GM12878 (cell line): Measurements from ENCODE around the gene RETN. TPM values are rescaled to one million over a fixed set of nuclear protein-coding genes. Genes with fewer than 3 reads are reported as not detected.

Source experiments
- ATF3 ChIP-seq: IDR thresholded peaks from 2 replicates; pipeline ENCODE4 v1.6.1; 2011; ENCODE audit warnings: low read depth, mild to moderate bottlenecking, low read length, moderate library complexity, borderline replicate concordance; ENCODE audit errors: extremely low read depth
- BRCA1 ChIP-seq: IDR thresholded peaks from 2 replicates; pipeline ENCODE4 v1.6.1; 2011; ENCODE audit warnings: low read depth, low read length, improper control_type of control experiment
- CHD4 ChIP-seq: fragments of 200-600 bp; sonication (generic); IDR thresholded peaks from 2 replicates; pipeline ENCODE4 v1.6.1; 2016; ENCODE audit warnings: mild to moderate bottlenecking
- CUX1 ChIP-seq: IDR thresholded peaks from 2 replicates; pipeline ENCODE4 v1.6.1; 2012; ENCODE audit warnings: improper control_type of control experiment, low read depth, low read length; ENCODE audit not compliant: insufficient replicate concordance
- DPF2 ChIP-seq: fragments of 450-650 bp; IDR thresholded peaks from 2 replicates; pipeline ENCODE4 v1.6.1; 2017; ENCODE audit warnings: mild to moderate bottlenecking
- IKZF2 ChIP-seq, 2 experiments: fragments of 450-650 bp; IDR thresholded peaks; 2 replicates each; pipeline ENCODE4 v1.6.1; 2017; ENCODE audit warnings: mild to moderate bottlenecking in 2 of 2, moderate library complexity in 2 of 2
- MAX ChIP-seq: IDR thresholded peaks from 2 replicates; pipeline ENCODE4 v1.6.1; 2012; ENCODE audit warnings: low read depth, low read length, improper control_type of control experiment
- MLLT1 ChIP-seq: fragments of 450-650 bp; IDR thresholded peaks from 2 replicates; pipeline ENCODE4 v1.6.1; 2016; ENCODE audit warnings: mild to moderate bottlenecking
- MXI1 ChIP-seq: fragments of 150-350 bp; IDR thresholded peaks from 2 replicates; pipeline ENCODE4 v1.6.1; 2011; ENCODE audit warnings: low read depth, mild to moderate bottlenecking, inconsistent platforms, low read length, improper control_type of control experiment
- NR2C2 ChIP-seq: IDR thresholded peaks from 2 replicates; pipeline ENCODE4 v1.6.1; 2011; ENCODE audit warnings: borderline replicate concordance, low read depth; ENCODE audit not compliant: control insufficient read depth, insufficient read length
- PAX5 ChIP-seq: IDR thresholded peaks from 2 replicates; pipeline ENCODE4 v1.6.1; 2011; ENCODE audit warnings: low read depth, low read length, borderline replicate concordance
- PBX3 ChIP-seq: IDR thresholded peaks from 2 replicates; pipeline ENCODE4 v1.6.1; 2011; ENCODE audit warnings: mild to moderate bottlenecking, low read depth, low read length, moderate library complexity; ENCODE audit not compliant: insufficient replicate concordance
- PKNOX1 ChIP-seq: fragments of 450-650 bp; IDR thresholded peaks from 2 replicates; pipeline ENCODE4 v1.6.1; 2016; ENCODE audit warnings: mild to moderate bottlenecking
- POU2F2 ChIP-seq: IDR thresholded peaks from 3 replicates; pipeline ENCODE4 v1.6.1; 2011; ENCODE audit warnings: low read depth, mild to moderate bottlenecking, low read length, borderline replicate concordance
- RAD51 ChIP-seq: fragments of 450-650 bp; IDR thresholded peaks from 2 replicates; pipeline ENCODE4 v1.6.1; 2016; ENCODE audit warnings: moderate library complexity, mild to moderate bottlenecking, inconsistent platforms
- TCF3 ChIP-seq: IDR thresholded peaks from 2 replicates; pipeline ENCODE4 v1.6.1; 2012; ENCODE audit warnings: low read depth, mild to moderate bottlenecking, low read length, borderline replicate concordance; ENCODE audit not compliant: insufficient read depth
- USF1 ChIP-seq: IDR thresholded peaks from 2 replicates; pipeline ENCODE4 v1.6.1; 2011; ENCODE audit warnings: borderline replicate concordance, low read depth, mild to moderate bottlenecking, moderate library complexity, mixed read lengths, low read length; ENCODE audit not compliant: insufficient read depth; ENCODE audit errors: extremely low read length
- polyA plus RNA-seq, 11 experiments: library from polyadenylated mRNA; depleted of rRNA in 4 of 11; unstranded in 6 of 11; stranded (reverse) in 5 of 11; fragments of >200 nt; fragmentation: Nextera tagmentation in 4 of 11; fragmentation: Illumina TruSeq in 1 of 11; extraction: Ambion mirVana in 4 of 11; extraction: Trizol in 1 of 11; gene quantifications; 1 replicate in 1 of 11; 2 replicates in 10 of 11; pipeline versions ENCODE4 v1.2.1 to v1.2.3, GENCODE V29; 2011 to 2016; ENCODE audit warnings: inconsistent platforms in 2 of 11, missing spikeins in 2 of 11, low read depth in 1 of 11
- total RNA-seq, 4 experiments: library from RNA; depleted of rRNA in 3 of 4; stranded (reverse); fragments of >200 nt in 3 of 4; fragmentation: Illumina TruSeq in 1 of 4; extraction: Trizol in 1 of 4; gene quantifications; 2 replicates each; pipeline versions ENCODE4 v1.2.1 to v1.2.3, GENCODE V29; 2013 to 2021

Gene RETN
- total and polyA plus RNA-seq, 10 of the 15 experiments (the other 5 are each of a cell fraction or from before 2014, with no cell fraction given): 0.26 TPM; not detected in 9

GRCh38 chr19:7678971-7679751 lies 10.3 kb downstream of the RETN start (continued):
- peak; percentile 57; the same call in 1 of the 2 replicates for TF ChIP-seq TCF3
- TF ChIP-seq ATF3: peak; percentile 34; the same call in 1 of the 2 replicates
- peak; percentile 74; the same call in 2 of the 3 replicates for TF ChIP-seq POU2F2
- TF ChIP-seq RAD51: peak; percentile 91
- TF ChIP-seq CUX1: no peak
- peak; percentile 96 for TF ChIP-seq PAX5
- TF ChIP-seq MAX: peak; percentile 49; the same call in 1 of the 2 replicates
- TF ChIP-seq DPF2: 0 out of 2 replicates have a peak, but pooled peaks have one; percentile 21
- TF ChIP-seq IKZF2 (IDR thresholded peaks at IDR 0.05): 0 out of 4 replicates have a peak, but pooled peaks of 1 of the 2 experiments have one; percentile 19
- peak; percentile 26; the same call in 1 of the 2 replicates for TF ChIP-seq MXI1
- TF ChIP-seq USF1: peak; percentile 83
- no peak for TF ChIP-seq NR2C2
- TF ChIP-seq CHD4: no peak
- 0 out of 2 replicates have a peak, but pooled peaks have one; percentile 24 for TF ChIP-seq MLLT1
- TF ChIP-seq PBX3: peak; percentile 67
- peak; percentile 82 for TF ChIP-seq PKNOX1
- TF ChIP-seq BRCA1: no peak
